Activated CD8-positive, alpha-beta T cell treated with anti-CD3 and anti-CD28 coated beads for 36 hours (primary cell): ENCODE measurements around the gene TMCC2. TPM values are rescaled to one million over a fixed set of nuclear protein-coding genes. Genes with fewer than 3 reads are reported as not detected.
"Not testable (repeated sequence)": the region's sequence is repeated elsewhere in the genome, so short reads cannot be mapped to it uniquely, and the experiment has no call there.

ENCODE experiments used
- ATAC-seq: fragments of 200-7000 bp; cut with Tn5 transposase; one replicate; pipeline ENCODE4 v1.10.0; 2021; ENCODE audit warnings: mild to moderate bottlenecking, moderate library complexity
- CTCF ChIA-PET: fragments of 350-600 bp; sonication (Branson Sonifier 250); formaldehyde crosslinking; loops from one replicate; lab custom pipeline; 2021; ENCODE audit warnings: antibody characterized with exemption; lab: Charles Lee
- POLR2A ChIA-PET: fragments of 350-600 bp; sonication (Branson Sonifier 250); formaldehyde crosslinking; loops from one replicate; lab custom pipeline; 2021; ENCODE audit warnings: antibody characterized with exemption; lab: Charles Lee
- DNase-seq: peaks from one replicate; pipeline ENCODE4 v3.0.0-alpha.2; 2020
- H3K27ac Mint-ChIP-seq: one replicate; pipeline ENCODE4 v1.8.0; 2021; ENCODE audit warnings: mild to moderate bottlenecking, mixed read lengths
- H3K27me3 Mint-ChIP-seq: one replicate; pipeline ENCODE4 v1.8.0; 2021; ENCODE audit warnings: mixed read lengths
- H3K36me3 Mint-ChIP-seq: one replicate; pipeline ENCODE4 v1.8.0; 2021; ENCODE audit warnings: low read depth, mixed read lengths
- H3K4me1 Mint-ChIP-seq: one replicate; pipeline ENCODE4 v1.8.0; 2021; ENCODE audit warnings: low read depth, mixed read lengths
- H3K4me3 Mint-ChIP-seq: one replicate; pipeline ENCODE4 v1.8.0; 2021; ENCODE audit warnings: mild to moderate bottlenecking, moderate library complexity, mixed read lengths
- H3K9me3 Mint-ChIP-seq: one replicate; pipeline ENCODE4 v1.8.0; 2021; ENCODE audit warnings: mixed read lengths
- intact Hi-C: fragments of 100-400 bp; cut with micrococcal nuclease; formaldehyde crosslinking; loops from one replicate; pipeline ENCODE4 v1.10.0; 2022
- total RNA-seq, 2 experiments: library from RNA; stranded (reverse); gene quantifications; one replicate each; pipeline ENCODE4 v1.2.3, GENCODE V29; 2021
- TF ChIP-seq, protein P1 (sequence below): fragments of 200-600 bp; IDR thresholded peaks from one replicate; pipeline ENCODE4 v1.8.0; 2022; ENCODE audit warnings: antibody characterized with exemption, mild to moderate bottlenecking

The TMCC2 gene
- total RNA-seq, 2 experiments from 2014 or later: 6.6 to 7.1 TPM

DNA sequence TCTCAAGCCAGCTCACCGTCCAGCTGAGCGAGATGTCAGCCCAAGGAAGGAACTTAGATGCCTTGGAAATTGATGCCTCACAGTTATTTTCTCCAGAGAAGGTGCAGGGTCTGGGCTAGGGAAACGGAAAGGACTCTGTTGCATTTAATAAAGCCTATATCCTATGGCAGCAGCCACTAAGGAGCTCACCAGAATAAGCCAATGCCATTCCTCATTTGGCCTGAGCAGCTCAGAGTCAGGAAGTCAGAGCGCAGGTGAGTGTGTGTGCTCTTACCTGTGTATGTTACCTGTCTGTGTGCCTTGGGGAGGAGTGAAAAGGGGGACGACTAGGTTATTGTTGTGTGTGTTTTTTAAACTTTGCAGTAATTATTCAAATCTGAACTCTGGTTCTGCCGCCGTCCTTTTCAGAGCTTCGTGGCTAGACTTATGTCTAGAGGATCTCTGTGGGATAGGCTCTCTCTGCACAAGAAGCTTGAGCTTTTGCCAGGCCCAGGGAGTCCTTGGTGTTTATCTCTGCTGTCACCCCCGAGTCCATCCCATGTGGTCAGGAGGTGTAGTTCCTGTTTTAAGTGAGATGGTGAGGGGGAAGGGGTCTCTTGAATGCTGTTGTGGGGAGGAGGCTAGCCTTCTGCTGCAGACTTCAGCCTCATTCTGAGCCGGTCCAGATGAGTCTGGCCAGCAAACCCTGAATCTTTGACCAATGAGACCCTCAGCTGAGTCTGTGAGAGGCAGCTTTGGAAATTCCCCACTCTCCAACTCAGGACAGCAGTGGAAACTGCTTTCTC is 2.4 kb downstream of the TMCC2 start:
- Mint-ChIP-seq H3K4me1 (peaks cover 56% of the 10 kb centered on the region), H3K27me3 (peaks cover 15% of the 10 kb centered on the region), H3K9me3 (no peaks in the 10 kb centered on the region), H3K36me3 (peaks cover 2% of the 10 kb centered on the region), H3K4me3 (peak overlapping the region; percentile 89), H3K27ac (no peak overlapping the region)
- no peak for ATAC-seq
- DNase-seq: no peak
- TF ChIP-seq, protein P1, sequence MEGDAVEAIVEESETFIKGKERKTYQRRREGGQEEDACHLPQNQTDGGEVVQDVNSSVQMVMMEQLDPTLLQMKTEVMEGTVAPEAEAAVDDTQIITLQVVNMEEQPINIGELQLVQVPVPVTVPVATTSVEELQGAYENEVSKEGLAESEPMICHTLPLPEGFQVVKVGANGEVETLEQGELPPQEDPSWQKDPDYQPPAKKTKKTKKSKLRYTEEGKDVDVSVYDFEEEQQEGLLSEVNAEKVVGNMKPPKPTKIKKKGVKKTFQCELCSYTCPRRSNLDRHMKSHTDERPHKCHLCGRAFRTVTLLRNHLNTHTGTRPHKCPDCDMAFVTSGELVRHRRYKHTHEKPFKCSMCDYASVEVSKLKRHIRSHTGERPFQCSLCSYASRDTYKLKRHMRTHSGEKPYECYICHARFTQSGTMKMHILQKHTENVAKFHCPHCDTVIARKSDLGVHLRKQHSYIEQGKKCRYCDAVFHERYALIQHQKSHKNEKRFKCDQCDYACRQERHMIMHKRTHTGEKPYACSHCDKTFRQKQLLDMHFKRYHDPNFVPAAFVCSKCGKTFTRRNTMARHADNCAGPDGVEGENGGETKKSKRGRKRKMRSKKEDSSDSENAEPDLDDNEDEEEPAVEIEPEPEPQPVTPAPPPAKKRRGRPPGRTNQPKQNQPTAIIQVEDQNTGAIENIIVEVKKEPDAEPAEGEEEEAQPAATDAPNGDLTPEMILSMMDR: no peak
- ChIA-PET POLR2A (interaction anchor here (0.8 to 4.2 kb wide), 12 partner anchors 8 to 91 kb away, joined by 3 to 21 read pairs (median 4); partner anchors contain the start of gene DSTYK), CTCF (interaction anchor here (0.7 to 17.4 kb wide), 31 partner anchors 10 to 294 kb away, joined by 3 to 411 read pairs (median 5); partner anchors contain the start of genes NUAK2 and RBBP5)
- intact Hi-C loops: loop anchor here (2.0 kb wide), 2 partner anchors 19 to 27 kb away; partner anchors contain the start of gene DSTYK

DNA sequence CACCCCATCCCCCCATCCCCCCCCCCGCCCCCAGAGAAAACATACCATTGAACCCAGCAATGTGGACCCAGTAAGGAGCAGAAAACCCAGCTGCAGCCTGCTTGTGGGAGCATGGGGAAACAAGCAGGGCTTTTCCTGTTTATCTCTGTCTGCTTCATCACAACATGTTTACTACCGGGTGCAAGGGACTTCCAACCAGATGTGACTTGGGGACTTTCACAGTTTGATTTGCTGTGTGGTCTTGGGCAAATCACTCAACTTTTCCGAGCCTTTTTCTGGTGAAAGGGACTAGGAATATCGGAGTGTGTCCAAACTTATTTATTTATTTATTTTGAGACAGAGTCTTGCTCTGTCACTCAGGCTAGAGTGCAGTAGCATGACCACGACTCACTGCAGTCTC is 3.2 kb downstream of the TMCC2 start:
- Mint-ChIP-seq H3K9me3 (no peaks in the 10 kb centered on the region), H3K36me3 (peaks cover 2% of the 10 kb centered on the region), H3K27me3 (peaks cover 10% of the 10 kb centered on the region), H3K27ac (no peak overlapping the region), H3K4me1 (peaks cover 60% of the 10 kb centered on the region), H3K4me3 (peak overlapping the region; percentile 89)
- TF ChIP-seq, protein P1: no peak
- DNase-seq (no peak), ATAC-seq (no peak)
- ChIA-PET POLR2A (interaction anchor here (1.0 to 1.8 kb wide), 2 partner anchors 19 to 45 kb away, joined by 3 to 8 read pairs; partner anchors contain the start of gene DSTYK), CTCF (interaction anchor here (2.1 to 17.4 kb wide), 4 partner anchors 11 to 42 kb away, joined by 13 to 411 read pairs (median 58); no protein-coding TSS in a partner anchor)
- intact Hi-C loops: no loop called here

DNA sequence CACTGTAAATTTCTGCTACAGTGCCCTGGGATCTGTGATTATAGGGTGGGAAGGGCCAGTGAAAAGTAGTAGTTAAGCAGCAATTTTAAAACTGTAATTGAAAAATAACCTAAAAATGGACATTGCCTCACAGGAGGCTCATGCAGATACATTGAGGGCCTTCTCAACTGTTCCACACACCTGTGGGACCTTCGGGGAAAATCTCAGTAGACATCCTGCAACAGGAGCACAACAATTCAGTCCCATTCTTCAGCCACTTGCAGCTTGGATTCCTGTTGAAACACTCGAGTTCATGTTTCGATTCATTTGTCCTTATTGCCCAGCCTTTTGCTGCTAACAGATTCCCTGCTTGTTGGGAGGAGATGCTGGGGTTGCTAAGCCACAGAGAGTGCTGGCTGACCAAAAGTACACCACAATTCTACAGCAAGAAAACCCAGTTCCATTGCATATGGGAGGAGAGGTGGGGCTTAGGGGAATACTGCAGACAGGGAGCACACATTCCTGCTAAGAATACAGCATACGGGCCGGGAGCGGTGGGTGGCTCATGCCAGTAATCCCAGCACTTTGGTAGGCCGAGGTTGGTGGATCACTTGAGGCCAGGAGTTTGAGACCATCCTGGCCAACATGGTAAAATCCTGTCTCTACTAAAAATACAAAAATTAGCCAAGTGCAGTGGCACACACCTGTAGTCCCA is 4.5 kb downstream of the TMCC2 start:
- peaks cover 57% of the 10 kb centered on the region for H3K4me1 Mint-ChIP-seq
- no peaks in the 10 kb centered on the region for H3K9me3 Mint-ChIP-seq
- H3K27ac Mint-ChIP-seq: no peak overlapping the region
- no peaks in the 10 kb centered on the region for H3K27me3 Mint-ChIP-seq
- peak overlapping the region; percentile 1 for H3K4me3 Mint-ChIP-seq
- DNase-seq: no peak
- peaks cover 2% of the 10 kb centered on the region for H3K36me3 Mint-ChIP-seq
- CTCF ChIA-PET: interaction anchor here (17.4 kb wide), 1 partner anchor 25 kb away, joined by 411 read pairs; no protein-coding TSS in a partner anchor
- POLR2A ChIA-PET: interaction anchor here (1.2 to 1.8 kb wide), 2 partner anchors 7 to 20 kb away, joined by 3 to 8 read pairs; partner anchors contain the start of gene DSTYK
- TF ChIP-seq, protein P1: no peak
- no peak for ATAC-seq
- intact Hi-C loops: no loop called here

DNA sequence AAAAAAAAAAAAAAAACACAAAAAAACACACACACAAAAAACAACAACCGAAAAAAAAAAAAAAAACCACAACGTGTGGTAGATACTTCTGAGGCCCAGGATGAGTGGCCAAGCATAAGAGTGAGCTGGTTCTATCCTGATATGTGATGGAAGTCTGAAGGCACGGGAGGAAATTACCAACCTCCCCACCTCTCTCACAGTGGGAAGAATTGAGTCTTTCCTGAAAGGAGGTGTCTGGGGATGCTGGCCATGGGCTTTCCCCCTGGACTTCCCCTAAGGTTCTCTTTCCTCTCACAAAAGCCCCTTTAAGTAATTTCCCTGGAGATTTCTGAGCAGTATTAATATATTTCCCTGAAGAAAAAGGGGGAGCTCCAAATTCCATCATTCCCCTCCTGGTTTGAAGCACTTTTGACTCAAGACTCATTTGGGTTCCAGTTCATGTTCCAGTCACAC is 5.2 kb downstream of the TMCC2 start:
- Mint-ChIP-seq H3K4me3 (no peak overlapping the region), H3K36me3 (peaks cover 2% of the 10 kb centered on the region), H3K27me3 (no peaks in the 10 kb centered on the region), H3K4me1 (peaks cover 64% of the 10 kb centered on the region), H3K27ac (peak overlapping the region; percentile 71), H3K9me3 (no peaks in the 10 kb centered on the region)
- ATAC-seq (no peak), DNase-seq (no peak)
- intact Hi-C loops: no loop called here
- ChIA-PET CTCF (interaction anchor here (0.7 to 17.4 kb wide), 3 partner anchors 17 to 44 kb away, joined by 3 to 411 read pairs (median 3); no protein-coding TSS in a partner anchor), POLR2A (interaction anchor here (0.6 to 1.2 kb wide), 2 partner anchors 8 to 904 kb away, joined by 3 read pairs; no protein-coding TSS in a partner anchor)
- TF ChIP-seq, protein P1: no peak

DNA sequence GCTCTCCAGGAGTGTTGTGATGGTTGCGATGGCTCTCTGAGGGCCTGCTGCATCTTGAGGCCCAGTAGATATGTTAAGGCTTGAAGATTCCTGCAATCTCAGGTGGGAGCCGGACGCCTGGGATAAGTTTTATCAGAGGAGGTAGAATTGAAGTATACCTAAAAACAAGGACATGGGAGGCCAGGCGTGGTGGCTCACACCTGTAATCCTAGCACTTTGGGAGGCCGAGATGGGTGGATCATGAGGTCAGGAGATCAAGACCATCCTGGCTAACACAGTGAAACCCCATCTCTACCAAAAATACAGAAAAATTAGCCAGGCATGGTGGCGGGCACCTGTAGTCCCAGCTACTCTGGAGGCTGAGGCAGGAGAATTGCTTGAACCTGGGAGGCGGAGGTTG is 6.2 kb downstream of the TMCC2 start:
- DNase-seq, H3K27me3 Mint-ChIP-seq, H3K4me3 Mint-ChIP-seq, ATAC-seq, H3K9me3 Mint-ChIP-seq, H3K36me3 Mint-ChIP-seq, intact Hi-C loops, H3K27ac Mint-ChIP-seq: not testable (repeated sequence)
- ChIA-PET POLR2A (interaction anchor here (1.2 kb wide), 1 partner anchor 9 kb away, joined by 3 read pairs; no protein-coding TSS in a partner anchor), CTCF (interaction anchor here (1.1 to 17.4 kb wide), 2 partner anchors 23 to 43 kb away, joined by 3 to 411 read pairs; no protein-coding TSS in a partner anchor)
- peaks cover 72% of the 10 kb centered on the region for H3K4me1 Mint-ChIP-seq
